IMR-90 (cell line): ENCODE results near the gene SAMD9. TPM values are rescaled to one million over a fixed set of nuclear protein-coding genes. Genes with fewer than 3 reads are reported as not detected.
A peak's percentile ranks its signal among the peaks of the same experiment; 100 is the strongest.

Experiments
- ATAC-seq: fragments of 200-7000 bp; cut with Tn5 transposase; 2 replicates; pipeline ENCODE4 v1.9.1; 2020; ENCODE audit warnings: low read depth, mild to moderate bottlenecking, moderate library complexity
- BruUV-seq: library from RNA; stranded (reverse); fragments of 400-500 nt; replicated peaks from 2 replicates; lab custom pipeline; 2021; lab: Mats Ljungman, UMichigan
- CTCF ChIA-PET: fragments of 300-600 bp; formaldehyde crosslinking; extraction: SDS; loops from one replicate; lab custom pipeline; 2021; ENCODE audit warnings: antibody characterized with exemption; lab: Yijun Ruan, JAX
- POLR2A ChIA-PET: fragments of 300-600 bp; sonication (Branson Sonifier 250); formaldehyde crosslinking; loops from one replicate; lab custom pipeline; 2022; ENCODE audit warnings: antibody characterized with exemption; ENCODE audit not compliant: unreplicated experiment; lab: Charles Lee
- DNase-seq: peaks from one replicate; pipeline ENCODE4 v3.0.0; 2013
- H2AFZ ChIP-seq: replicated peaks from 2 replicates; pipeline ENCODE3; 2013; ENCODE audit warnings: low read length, mild to moderate bottlenecking; ENCODE audit not compliant: poor library complexity
- H2AK5ac ChIP-seq: 2 replicates; pipeline ENCODE4 v1.6.1; 2013; ENCODE audit warnings: low read depth, low read length, inconsistent platforms
- H2AK9ac ChIP-seq: replicated peaks from 2 replicates; pipeline ENCODE3; 2013; ENCODE audit warnings: mild to moderate bottlenecking, low read depth, low read length, moderate library complexity; ENCODE audit not compliant: poor library complexity
- H2BK120ac ChIP-seq: 2 replicates; pipeline ENCODE4 v1.6.1; 2013; ENCODE audit warnings: low read depth, low read length, inconsistent platforms
- H2BK15ac ChIP-seq: 3 replicates; pipeline ENCODE4 v1.6.1; 2013; ENCODE audit warnings: low read depth, low read length, inconsistent platforms
- H2BK20ac ChIP-seq: 2 replicates; pipeline ENCODE4 v1.6.1; 2013; ENCODE audit warnings: low read depth, mild to moderate bottlenecking, inconsistent platforms, low read length, moderate library complexity
- H2BK5ac ChIP-seq: 2 replicates; pipeline ENCODE4 v1.6.1; 2013; ENCODE audit warnings: mild to moderate bottlenecking, low read depth, low read length, inconsistent platforms; ENCODE audit not compliant: poor library complexity, severe bottlenecking
- H3K14ac ChIP-seq: replicated peaks from 2 replicates; pipeline ENCODE4 v1.6.1; 2013; ENCODE audit warnings: low read depth, low read length, inconsistent platforms
- H3K18ac ChIP-seq: 2 replicates; pipeline ENCODE4 v1.6.1; 2013; ENCODE audit warnings: low read depth, low read length, control low read depth
- H3K23ac ChIP-seq: 2 replicates; pipeline ENCODE4 v1.6.1; 2013; ENCODE audit warnings: low read depth, low read length, inconsistent platforms
- H3K27ac ChIP-seq: 2 replicates; pipeline ENCODE4 v1.5.1; 2013; ENCODE audit warnings: mild to moderate bottlenecking, control low read depth, low read length; ENCODE audit not compliant: insufficient read depth
- H3K27me3 ChIP-seq: 2 replicates; pipeline ENCODE4 v1.6.1; 2013; ENCODE audit warnings: low read length; ENCODE audit not compliant: control insufficient read depth, insufficient read depth
- H3K36me3 ChIP-seq: 2 replicates; pipeline ENCODE4 v1.6.1; 2013; ENCODE audit warnings: low read length, mixed read lengths; ENCODE audit not compliant: control insufficient read depth, insufficient read depth
- H3K4ac ChIP-seq: 2 replicates; pipeline ENCODE4 v1.6.1; 2013; ENCODE audit warnings: low read depth, low read length, inconsistent platforms
- H3K4me1 ChIP-seq: 2 replicates; pipeline ENCODE4 v1.6.1; 2013; ENCODE audit warnings: low read length, mixed read lengths; ENCODE audit not compliant: control insufficient read depth, insufficient read depth
- H3K4me2 ChIP-seq: 2 replicates; pipeline ENCODE4 v1.6.1; 2013; ENCODE audit warnings: low read depth, mild to moderate bottlenecking, control low read depth, low read length, moderate library complexity
- H3K4me3 ChIP-seq: 2 replicates; pipeline ENCODE4 v1.5.1; 2013; ENCODE audit warnings: low read depth, mild to moderate bottlenecking, control low read depth, low read length, moderate library complexity; ENCODE audit not compliant: insufficient read depth
- H3K56ac ChIP-seq: 2 replicates; pipeline ENCODE4 v1.6.1; 2013; ENCODE audit warnings: low read length, inconsistent platforms; ENCODE audit not compliant: insufficient read depth; ENCODE audit errors: extremely low read depth
- H3K79me1 ChIP-seq, 2 experiments: 2 replicates each; pipeline ENCODE4 v1.6.1; 2013; ENCODE audit warnings: low read length in 2 of 2, inconsistent platforms in 1 of 2, low read depth in 1 of 2
- H3K9ac ChIP-seq: 2 replicates; pipeline ENCODE4 v1.6.1; 2013; ENCODE audit warnings: low read depth, low read length, control low read depth
- H3K9me1 ChIP-seq: 2 replicates; pipeline ENCODE4 v1.6.1; 2013; ENCODE audit warnings: low read length, inconsistent platforms; ENCODE audit not compliant: insufficient read depth
- H3K9me3 ChIP-seq: 2 replicates; pipeline ENCODE4 v1.6.1; 2013; ENCODE audit warnings: low read length; ENCODE audit not compliant: control insufficient read depth, insufficient read depth
- H4K20me1 ChIP-seq: 2 replicates; pipeline ENCODE4 v1.6.1; 2013; ENCODE audit warnings: low read length, inconsistent platforms; ENCODE audit not compliant: insufficient read depth
- H4K5ac ChIP-seq: 2 replicates; pipeline ENCODE4 v1.6.1; 2013; ENCODE audit warnings: mild to moderate bottlenecking, low read depth, low read length, control low read depth
- H4K8ac ChIP-seq, 2 experiments: 2 replicates each; pipeline ENCODE4 v1.6.1; 2013; ENCODE audit warnings: low read depth in 2 of 2, low read length in 2 of 2, control low read depth in 1 of 2, inconsistent platforms in 1 of 2
- H4K91ac ChIP-seq: 2 replicates; pipeline ENCODE4 v1.6.1; 2013; ENCODE audit warnings: low read depth, low read length, inconsistent platforms; ENCODE audit not compliant: insufficient read depth
- BHLHE40 ChIP-seq: fragments of 150-350 bp; IDR thresholded peaks from 2 replicates; pipeline ENCODE4 v1.6.1; 2016; ENCODE audit warnings: mild to moderate bottlenecking, low read depth, low read length
- CEBPB ChIP-seq: IDR thresholded peaks from 2 replicates; pipeline ENCODE4 v1.6.1; 2012; ENCODE audit warnings: low read depth, low read length, improper control_type of control experiment
- CHD1 ChIP-seq: IDR thresholded peaks from 2 replicates; pipeline ENCODE4 v1.6.1; 2012; ENCODE audit warnings: low read depth, low read length, improper control_type of control experiment
- CTCF ChIP-seq: conservative IDR thresholded peaks from 2 replicates; pipeline ENCODE4 v1.5.1; 2012; ENCODE audit warnings: mild to moderate bottlenecking, low read depth, low read length, improper control_type of control experiment
- ELK1 ChIP-seq: fragments of 150-350 bp; IDR thresholded peaks from 2 replicates; pipeline ENCODE4 v1.6.1; 2016; ENCODE audit warnings: low read depth, mild to moderate bottlenecking, low read length, moderate library complexity, borderline replicate concordance
- FOS ChIP-seq: fragments of 150-350 bp; IDR thresholded peaks from 2 replicates; pipeline ENCODE4 v1.6.1; 2016; ENCODE audit warnings: low read depth, low read length
- MAFK ChIP-seq: IDR thresholded peaks from 2 replicates; pipeline ENCODE4 v1.6.1; 2012; ENCODE audit warnings: low read depth, low read length, improper control_type of control experiment
- MAZ ChIP-seq: IDR thresholded peaks from 2 replicates; pipeline ENCODE4 v1.6.1; 2012; ENCODE audit warnings: low read depth, mild to moderate bottlenecking, low read length, improper control_type of control experiment, moderate library complexity, borderline replicate concordance
- MXI1 ChIP-seq: IDR thresholded peaks from 2 replicates; pipeline ENCODE4 v1.6.1; 2012; ENCODE audit warnings: low read depth, mild to moderate bottlenecking, low read length, moderate library complexity, borderline replicate concordance
- NFE2L2 ChIP-seq: fragments of 150-350 bp; IDR thresholded peaks from 2 replicates; pipeline ENCODE4 v1.6.1; 2016; ENCODE audit warnings: low read depth, mild to moderate bottlenecking, low read length
- POLR2A ChIP-seq: IDR thresholded peaks from 2 replicates; pipeline ENCODE4 v1.6.1; 2012; ENCODE audit warnings: mild to moderate bottlenecking, low read depth, low read length
- RAD21 ChIP-seq: IDR thresholded peaks from 2 replicates; pipeline ENCODE4 v1.6.1; 2012; ENCODE audit warnings: low read length, improper control_type of control experiment
- RCOR1 ChIP-seq: IDR thresholded peaks from 2 replicates; pipeline ENCODE4 v1.6.1; 2012; ENCODE audit warnings: mild to moderate bottlenecking, low read length, improper control_type of control experiment; ENCODE audit not compliant: insufficient replicate concordance
- RFX5 ChIP-seq: IDR thresholded peaks from 2 replicates; pipeline ENCODE4 v1.8.0; 2012; ENCODE audit warnings: low read depth, mild to moderate bottlenecking, low read length, moderate library complexity
- SMC3 ChIP-seq: fragments of 150-350 bp; IDR thresholded peaks from 2 replicates; pipeline ENCODE4 v1.6.1; 2016; ENCODE audit warnings: low read depth, mild to moderate bottlenecking, antibody characterized with exemption, low read length, moderate library complexity
- USF2 ChIP-seq: fragments of 150-350 bp; IDR thresholded peaks from 2 replicates; pipeline ENCODE4 v1.6.1; 2017; ENCODE audit warnings: mild to moderate bottlenecking, antibody characterized with exemption, low read length, low read depth
- WGBS, 2 experiments: methylation state at CpG; one replicate each; pipeline versions ENCODE4 v1.1.5 to v1.1.7; 2013; ENCODE audit warnings: missing lambda C conversion rate in 2 of 2; ENCODE audit not compliant: insufficient read length in 1 of 2; ENCODE audit errors: extremely low coverage in 2 of 2; 5-methylcytosine and 5-hydroxymethylcytosine counted together
- dilution Hi-C: fragments of 300-500 bp; cut with HindIII; formaldehyde crosslinking; loops from one replicate; pipeline ENCODE4 v1.14.3; 2018; ENCODE audit warnings: low sequenced_read_pairs; ENCODE audit not compliant: unreplicated experiment
- in situ Hi-C: fragments of 300-500 bp; cut with MboI; formaldehyde crosslinking; loops from 3 replicates; pipeline ENCODE4 v1.14.3; 2019; ENCODE audit warnings: low sequenced_read_pairs, inconsistent platforms, mixed read lengths
- intact Hi-C: fragments of 100-400 bp; cut with micrococcal nuclease; formaldehyde crosslinking; loops from 2 replicates; pipeline ENCODE4 v1.10.0; 2022
- polyA plus RNA-seq, 3 experiments: library from polyadenylated mRNA; depleted of rRNA; stranded (reverse); fragments of >200 nt; gene quantifications; 2 replicates each; pipeline ENCODE4 v1.2.3, GENCODE V29; 2012; ENCODE audit warnings: low replicate concordance in 1 of 3
- total RNA-seq: library from RNA; depleted of rRNA; stranded (reverse); fragments of >200 nt; gene quantifications from 2 replicates; pipeline ENCODE4 v1.2.3, GENCODE V29; 2012

The SAMD9 gene
- total and polyA plus RNA-seq, 2 of the 4 experiments (the other 2 are of a cell fraction) = 1.9 to 9.5 TPM

- DNase-seq (peak; percentile 71), ATAC-seq (peak; percentile 86)
- no peak overlapping the region for H2BK120ac ChIP-seq
- dilution Hi-C loops = no loop called here
- no peak overlapping the region for H3K56ac ChIP-seq
- H2BK15ac ChIP-seq = no peak overlapping the region
- in situ Hi-C loops = no loop called here
- H4K91ac ChIP-seq = no peak overlapping the region
- no peak for TF ChIP-seq MAZ
- TF ChIP-seq ELK1 = no peak
- no peak for TF ChIP-seq USF2
- no peak for TF ChIP-seq NFE2L2
- peak; percentile 67 for TF ChIP-seq CTCF
- TF ChIP-seq MXI1 = no peak
- TF ChIP-seq RFX5 = no peak
- no peak for TF ChIP-seq FOS
- TF ChIP-seq CHD1 = no peak
- no peak for TF ChIP-seq BHLHE40
- peak; percentile 64 for TF ChIP-seq SMC3
- no peak for TF ChIP-seq CEBPB
- TF ChIP-seq POLR2A = no peak
- TF ChIP-seq MAFK = no peak
- TF ChIP-seq RCOR1 = no peak
- peak; percentile 80 for TF ChIP-seq RAD21
- no peak overlapping the region for H3K9ac ChIP-seq
- H3K4me1 ChIP-seq = no peaks in the 10 kb centered on the region
- POLR2A ChIA-PET = no interaction called here
- H2AK9ac ChIP-seq = no peak overlapping the region
- no peak overlapping the region for H3K27ac ChIP-seq
- H3K27me3 ChIP-seq = peaks cover 9% of the 10 kb centered on the region
- no peak overlapping the region for H3K23ac ChIP-seq
- no peak overlapping the region for H3K4ac ChIP-seq
- intact Hi-C loops = loop anchor here (1.0 to 10.0 kb wide), 2 partner anchors 135 to 452 kb away; no protein-coding TSS in a partner anchor
- H3K18ac ChIP-seq = no peak overlapping the region
- no peak overlapping the region for H2BK20ac ChIP-seq
- WGBS, 2 experiments = 100% methylated on average over 1 of the region's 1 CpG; no CpG with 5 or more reads in 1 of the 2 experiments
- H3K9me1 ChIP-seq = no peaks in the 10 kb centered on the region
- no peaks in the 10 kb centered on the region; the same call in 1 of the 2 replicates for H3K9me3 ChIP-seq
- peak overlapping the region; percentile 8 for H2AFZ ChIP-seq
- no peak overlapping the region for H4K8ac ChIP-seq
- no peaks in the 10 kb centered on the region for H3K79me1 ChIP-seq
- CTCF ChIA-PET = interaction anchor here (0.7 to 2.9 kb wide), 4 partner anchors 24 to 139 kb away, joined by 3 to 9 read pairs (median 4); partner anchors contain the start of genes SAMD9 and VPS50
- no peak overlapping the region for H4K5ac ChIP-seq
- H3K14ac ChIP-seq = no peak overlapping the region
- H3K4me2 ChIP-seq = no peak overlapping the region
- no peak overlapping the region for H3K4me3 ChIP-seq
- H2BK5ac ChIP-seq = no peak overlapping the region
- no peaks in the 10 kb centered on the region for H4K20me1 ChIP-seq
- BruUV-seq = no TSS peak
- H2AK5ac ChIP-seq = no peak overlapping the region
- no peaks in the 10 kb centered on the region for H3K36me3 ChIP-seq
These were observed 24.9 kb downstream of the SAMD9 start for GRCh38 chr7:93092757-93093370.
